HG03565 (cell line): ENCODE results near the gene TDRKH.
"Not testable (repeated sequence)": the region's sequence is repeated elsewhere in the genome, so short reads cannot be mapped to it uniquely, and the experiment has no call there.

Experiments used
- ATAC-seq: cut with Tn5 transposase; IDR thresholded peaks from one replicate; pipeline ENCODE4 v1.9.1; 2021; ENCODE audit warnings: mild to moderate bottlenecking, moderate library complexity; ENCODE audit not compliant: unreplicated experiment

Gene TDRKH

GRCh38 chr1:151768351-151769066 lies 21.8 kb downstream of the TDRKH start:
- ATAC-seq = not testable (repeated sequence)

DNA sequence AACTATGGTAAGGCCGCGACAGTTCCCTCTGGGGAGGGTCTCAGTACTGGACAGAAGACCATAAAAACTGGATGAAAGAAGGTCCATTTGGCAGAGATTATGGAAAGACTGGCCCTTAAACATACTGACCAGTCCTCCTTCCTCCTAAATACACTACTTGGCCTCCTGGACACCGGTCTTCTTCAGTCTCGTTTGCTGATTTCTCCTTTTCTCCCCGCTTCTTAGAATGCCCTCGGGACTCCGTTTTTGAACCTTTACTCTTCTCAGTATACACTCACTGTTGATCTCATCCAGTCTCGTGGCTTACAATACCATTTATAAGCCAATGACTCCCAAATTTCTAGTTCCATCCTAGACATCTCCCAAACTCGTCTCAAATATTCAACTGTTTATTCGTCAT lies 26.3 kb downstream of the TDRKH start:
- ATAC-seq = no peak

DNA sequence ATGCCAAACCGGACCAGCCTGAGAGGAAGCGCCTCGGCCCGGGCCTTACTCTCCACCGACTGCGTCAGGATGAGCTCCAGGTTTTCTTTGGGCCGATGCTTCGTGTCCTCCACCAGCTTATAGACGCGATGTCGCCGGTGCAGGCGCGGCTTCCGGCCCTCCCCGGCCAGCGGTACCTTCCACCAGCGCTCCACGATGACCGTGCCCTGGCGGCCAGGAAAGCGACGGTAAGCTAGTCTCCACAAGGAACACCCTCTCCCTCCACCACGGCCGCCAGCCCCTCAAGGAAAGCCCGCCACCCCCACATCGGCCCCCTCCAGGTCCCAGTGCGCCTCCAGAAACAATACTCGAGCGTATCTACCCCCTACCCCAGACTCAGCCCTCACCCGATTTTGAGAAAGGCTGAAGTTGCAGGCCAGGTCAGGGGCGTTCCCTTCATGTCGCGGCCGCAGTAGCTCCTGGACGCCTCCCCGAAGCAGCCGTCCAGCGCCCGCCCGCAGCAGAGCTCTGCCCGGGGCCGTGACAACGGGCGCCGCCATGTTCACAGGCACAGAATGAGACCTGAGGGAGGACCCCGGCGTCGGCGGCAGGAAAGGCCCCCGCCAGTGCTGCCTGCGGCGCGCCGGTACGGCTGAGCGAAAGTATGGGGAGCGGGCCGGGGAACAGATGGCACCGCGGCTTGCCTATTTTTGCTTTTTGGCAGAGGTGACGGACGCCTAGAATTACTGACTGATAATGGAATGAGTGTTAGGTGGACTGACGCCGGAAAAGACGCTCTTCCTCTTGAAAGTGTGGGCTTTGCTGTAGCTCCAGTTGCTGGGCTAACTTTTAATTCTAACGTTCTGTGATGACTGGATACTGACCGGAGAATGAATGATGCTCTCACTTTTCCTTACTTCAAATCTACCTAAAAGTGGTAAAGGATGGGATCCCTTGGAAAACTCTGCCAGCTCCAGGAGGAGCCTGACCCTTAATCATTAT lies 27.1 kb downstream of the TDRKH start, which contains the start of gene MRPL9:
MRPL9 (minus strand) TSS at position 556 of the 981 bp plus-strand sequence; CDS start at position 539, 17 bp downstream.
- ATAC-seq = peak; percentile 76

GRCh38 chr1:151760597-151761385 lies 29.5 kb downstream of the TDRKH start:
- ATAC-seq = no peak

GRCh38 chr1:151759241-151759640 lies 31.1 kb downstream of the TDRKH start:
- ATAC-seq = no peak

DNA sequence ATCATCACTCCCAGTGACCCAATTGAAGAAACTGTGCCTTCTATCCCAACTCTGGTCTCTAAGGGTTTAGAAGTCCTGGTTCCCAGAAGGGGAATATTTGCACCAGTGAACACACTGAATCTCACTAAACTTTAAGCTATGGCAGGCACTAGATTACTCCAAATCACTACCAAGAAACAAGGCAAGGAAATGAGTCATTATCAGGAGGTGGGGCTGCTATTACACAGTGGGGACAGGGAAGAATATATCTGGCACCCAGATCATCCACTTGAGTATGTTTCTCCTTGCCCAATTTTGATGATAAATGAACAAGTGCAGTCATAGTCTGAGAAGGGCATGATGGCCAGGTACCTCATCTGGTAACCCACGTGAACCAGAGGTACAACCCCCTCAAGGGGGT lies 34.0 kb downstream of the TDRKH start:
- no peak for ATAC-seq

GRCh38 chr1:151741516-151741915 lies 48.8 kb downstream of the TDRKH start:
- ATAC-seq = no peak

DNA sequence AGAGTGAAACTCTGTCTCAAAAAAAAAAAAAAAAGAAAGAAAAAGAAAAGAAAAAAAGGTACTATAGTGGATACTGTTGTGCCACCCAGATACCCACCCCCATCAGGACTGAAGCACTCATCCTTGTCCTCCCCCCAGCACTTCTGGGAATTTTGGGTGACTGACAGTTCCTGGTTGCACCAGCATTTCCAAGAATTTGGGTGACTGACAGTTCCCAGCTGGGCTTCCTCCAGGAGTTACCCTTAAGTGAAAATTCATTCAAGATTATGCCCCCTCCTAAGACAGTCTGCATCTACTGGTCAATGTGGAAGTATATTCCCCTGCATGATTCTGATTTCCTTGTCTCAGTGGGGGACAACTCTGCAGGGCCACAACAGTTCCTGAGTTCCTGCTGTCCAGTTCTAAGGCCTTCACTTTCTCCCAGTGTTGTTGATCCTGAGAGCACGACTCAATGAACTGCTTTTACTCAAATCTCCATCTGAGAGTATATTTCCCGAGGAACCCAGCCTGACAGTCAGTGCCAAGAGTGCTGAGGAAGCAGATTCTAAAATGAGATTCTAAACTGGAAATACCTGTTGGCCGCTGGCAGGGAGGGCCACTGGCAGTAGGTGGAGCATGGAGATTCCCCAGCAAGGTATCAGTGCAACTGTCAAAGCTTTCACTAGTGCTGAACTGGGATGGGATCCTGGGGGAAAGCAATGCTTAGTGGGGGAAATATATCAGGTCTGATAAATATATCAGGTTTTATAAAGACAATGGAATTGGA lies 50.5 kb downstream of the TDRKH start:
- ATAC-seq = no peak

DNA sequence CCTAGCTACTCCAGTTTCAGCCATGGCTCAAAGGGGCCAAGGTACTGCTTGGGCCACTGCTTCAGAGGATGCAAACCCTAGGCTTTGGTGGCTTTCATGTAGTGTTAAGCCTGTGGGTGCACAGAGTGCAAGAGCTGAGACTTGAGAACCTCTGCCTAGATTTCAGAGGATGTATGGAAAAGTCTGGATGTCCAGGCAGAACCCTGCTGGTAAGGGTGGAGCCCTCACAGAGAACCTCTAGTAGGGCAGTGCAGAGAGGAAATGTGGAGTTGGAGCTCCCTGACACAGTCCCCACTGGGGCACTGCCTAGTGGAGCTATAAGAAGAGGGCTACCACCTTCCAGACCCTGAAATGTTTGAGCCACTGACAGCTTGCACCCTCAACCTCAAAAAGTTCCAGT lies 52.8 kb downstream of the TDRKH start:
- ATAC-seq = no peak

- ATAC-seq = no peak
Measured at GRCh38 chr1:151737026-151737425, 53.3 kb downstream of the TDRKH start.

- not testable (repeated sequence) for ATAC-seq
Measured at GRCh38 chr1:151733995-151734394, 56.3 kb downstream of the TDRKH start.

DNA sequence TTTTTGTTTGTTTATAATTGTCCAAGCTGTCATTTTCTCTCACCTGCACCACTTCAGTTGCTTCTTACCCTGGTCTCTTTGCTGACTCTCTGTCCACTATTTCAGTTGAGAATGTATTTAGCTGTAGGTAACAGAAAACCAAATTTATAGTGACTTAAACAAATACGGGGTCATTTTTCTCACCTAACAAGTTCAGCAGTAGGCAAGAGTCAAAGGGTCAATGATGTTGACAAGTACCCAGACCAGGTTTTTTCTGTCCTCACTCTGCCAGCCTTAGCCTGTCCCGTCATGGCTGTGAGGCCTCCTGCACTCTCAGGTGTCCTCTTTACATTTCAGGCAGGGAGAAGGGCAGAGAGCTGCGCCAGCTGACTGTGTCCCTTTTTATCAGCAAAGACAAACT lies 57.2 kb downstream of the TDRKH start:
- no peak for ATAC-seq

DNA sequence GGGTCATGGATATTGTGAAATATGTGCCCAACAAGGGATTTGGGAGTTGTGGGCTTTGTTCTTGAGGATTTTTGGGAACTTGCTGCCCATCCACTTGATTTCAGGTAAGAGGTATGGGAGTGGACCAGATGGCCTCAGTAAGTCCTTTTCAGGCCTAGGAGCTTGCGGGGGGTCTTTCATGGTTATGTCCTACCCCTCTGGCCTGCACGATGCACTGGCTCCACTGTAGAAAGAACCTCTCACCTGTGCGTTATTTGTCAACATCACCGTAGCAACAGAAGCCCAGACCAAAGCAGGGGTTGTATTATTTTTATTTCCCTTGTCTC lies 60.4 kb downstream of the TDRKH start:
- ATAC-seq = no peak

DNA sequence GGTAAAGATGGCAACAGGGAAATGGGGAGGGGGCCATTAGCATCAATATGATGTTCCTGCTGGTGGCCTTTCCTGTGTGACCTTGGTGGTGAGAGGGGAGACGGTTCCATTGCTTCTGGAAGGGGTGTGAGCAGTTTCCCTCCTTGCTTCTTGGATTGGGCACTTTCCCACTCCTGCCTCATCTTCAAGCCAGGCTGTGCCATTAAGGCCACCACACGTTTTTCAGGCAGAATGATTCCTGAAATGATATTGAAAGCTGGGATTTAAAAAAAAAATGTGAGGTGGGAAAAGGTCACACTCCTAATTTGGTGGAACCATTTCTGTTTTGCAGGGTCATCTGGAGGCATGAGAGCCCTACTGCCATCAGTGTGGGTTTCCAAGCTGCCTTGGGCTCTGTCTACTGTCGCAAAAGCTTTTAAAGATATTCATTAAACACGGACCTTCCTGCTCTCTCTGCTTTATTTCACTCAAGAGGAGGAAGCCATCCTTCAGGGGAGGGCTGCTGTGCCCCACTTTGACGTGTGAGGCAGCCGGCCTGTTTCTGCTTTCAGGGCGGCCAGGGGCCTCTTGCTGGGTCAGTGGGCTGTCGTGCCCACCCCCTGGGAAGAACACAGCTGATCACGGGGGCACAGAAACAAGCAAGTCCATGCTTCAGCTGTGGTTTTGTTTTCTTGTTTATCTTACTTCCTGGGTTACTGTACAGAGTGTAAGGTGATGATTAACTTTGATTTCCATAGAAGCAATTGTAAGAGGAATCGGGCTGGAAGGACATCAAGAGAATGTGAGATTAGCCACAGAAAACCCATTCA lies 60.9 kb downstream of the TDRKH start:
- ATAC-seq = no peak

GRCh38 chr1:151728151-151729054 lies 61.9 kb downstream of the TDRKH start:
- no peak for ATAC-seq

DNA sequence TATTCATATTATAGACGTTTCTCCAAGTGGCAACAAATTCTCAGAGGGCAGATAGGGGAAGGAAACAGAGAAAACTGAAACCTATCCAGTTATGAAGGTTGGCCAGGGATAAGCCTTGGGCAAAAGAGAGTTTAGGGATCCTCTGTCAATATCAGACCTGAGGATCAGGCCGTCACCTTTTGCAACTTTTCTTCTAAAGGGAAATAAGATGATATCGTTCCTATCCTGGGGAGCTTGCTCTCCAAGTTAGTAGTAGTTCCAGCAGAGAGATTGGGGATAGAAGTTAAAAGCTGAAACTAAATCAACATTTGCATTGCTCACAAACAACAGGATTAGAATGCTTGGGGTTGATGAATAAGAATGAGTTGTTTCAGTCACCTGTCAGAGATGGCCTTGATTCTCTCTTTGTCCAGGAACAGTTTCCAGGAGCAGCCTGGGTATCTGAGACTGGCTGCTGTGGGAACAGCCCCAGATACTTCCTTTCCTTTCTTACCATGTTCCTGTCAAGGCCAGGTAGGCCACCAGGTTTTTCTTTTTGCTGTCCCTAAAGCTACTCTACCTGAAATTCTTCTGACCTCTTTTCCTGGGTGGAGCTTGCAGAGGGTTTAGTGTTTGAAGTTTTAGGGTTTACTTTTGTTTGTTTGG lies 66.5 kb downstream of the TDRKH start:
- no peak for ATAC-seq
